ENCODE measurements around the gene TMEM131L.

DNA sequence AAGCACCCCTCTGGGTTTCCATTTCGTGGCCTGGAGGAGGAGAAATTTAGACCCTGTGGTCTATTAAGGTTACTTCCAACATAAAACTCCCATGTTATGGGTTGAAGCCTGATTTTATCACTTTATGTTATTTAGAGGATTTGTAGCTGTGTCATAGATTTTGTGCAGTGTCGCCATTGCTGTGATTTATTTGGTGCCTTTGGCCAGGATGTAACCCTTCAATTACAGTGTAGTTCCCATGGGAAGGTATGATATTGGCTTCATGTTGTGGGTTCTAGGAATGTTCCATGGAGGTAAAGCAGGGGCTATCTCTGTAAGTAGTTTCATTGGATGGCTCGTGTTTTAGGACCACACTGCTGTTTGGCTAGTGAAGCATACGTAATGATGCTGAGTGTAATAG, 58.5 kb downstream of the TMEM131L start:
- no peak for TF ChIP-seq GATA3 (IDR thresholded peaks at IDR 0.05; ENCODE audit: low read depth, low read length)
- TF ChIP-seq GATA2 (IDR thresholded peaks at IDR 0.05; ENCODE audit: low read depth, low read length), result no peak
